HG02678 (cell line): ENCODE results near the gene IGF2BP2.
"Not testable (repeated sequence)": the region's sequence is repeated elsewhere in the genome, so short reads cannot be mapped to it uniquely, and the experiment has no call there.

Experiments
- ATAC-seq: cut with Tn5 transposase; IDR thresholded peaks from one replicate; pipeline ENCODE4 v1.9.1; 2021; ENCODE audit warnings: mild to moderate bottlenecking, moderate library complexity; ENCODE audit not compliant: unreplicated experiment

IGF2BP2 gene

GRCh38 chr3:185838417-185838989, 13.7 kb upstream of the IGF2BP2 start:
- ATAC-seq, result not testable (repeated sequence)

- ATAC-seq, result no peak
These were observed 12.6 kb upstream of the IGF2BP2 start for GRCh38 chr3:185837414-185837813.

- ATAC-seq, result no peak
These were observed 7.1 kb upstream of the IGF2BP2 start for GRCh38 chr3:185831990-185832389.

GRCh38 chr3:185831195-185831594, 6.4 kb upstream of the IGF2BP2 start:
- no peak for ATAC-seq

GRCh38 chr3:185830018-185830797, 5.4 kb upstream of the IGF2BP2 start:
- ATAC-seq, result no peak

GRCh38 chr3:185828755-185829154, 3.9 kb upstream of the IGF2BP2 start:
- ATAC-seq, result no peak

- ATAC-seq, result no peak
These were observed 2.9 kb upstream of the IGF2BP2 start for GRCh38 chr3:185827595-185828344.

- ATAC-seq, result peak; percentile 44
These were observed 1.0 kb upstream of the IGF2BP2 start for GRCh38 chr3:185825639-185826481.

GRCh38 chr3:185824051-185825005, 514 bp downstream of the IGF2BP2 start:
- peak; percentile 4 for ATAC-seq

GRCh38 chr3:185823078-185824044, 1.5 kb downstream of the IGF2BP2 start:
- ATAC-seq, result no peak

- no peak for ATAC-seq
These were observed 2.4 kb downstream of the IGF2BP2 start for GRCh38 chr3:185822221-185823000.

- ATAC-seq, result no peak
These were observed 3.7 kb downstream of the IGF2BP2 start for GRCh38 chr3:185820973-185821758.

- ATAC-seq, result no peak
These were observed 6.5 kb downstream of the IGF2BP2 start for GRCh38 chr3:185818267-185818875.

- no peak for ATAC-seq
These were observed 9.2 kb downstream of the IGF2BP2 start for GRCh38 chr3:185815391-185816282.

GRCh38 chr3:185813691-185814215, 11.1 kb downstream of the IGF2BP2 start:
- ATAC-seq, result no peak
